RWPE1 (cell line): Measurements from ENCODE around the gene COMT.

Experiments used
- CTCF ChIA-PET: fragments of 350-600 bp; sonication (Branson Sonifier 250); formaldehyde crosslinking; extraction: SDS; loops from one replicate; lab custom pipeline; 2021; lab: Yijun Ruan, JAX
- POLR2A ChIA-PET: fragments of 400-600 bp; formaldehyde crosslinking; extraction: SDS; loops from one replicate; lab custom pipeline; 2020; ENCODE audit warnings: antibody characterized with exemption; ENCODE audit not compliant: low non-redundant PET; lab: Yijun Ruan, JAX
- DNase-seq: peaks from one replicate; pipeline ENCODE4 v3.0.0; 2012; ENCODE audit warnings: low spot score
- H3K27ac ChIP-seq: fragments of 450-650 bp; 2 replicates; pipeline ENCODE4 v1.5.1; 2017
- TF ChIP-seq, protein P1 (sequence below): fragments of 450-650 bp; conservative IDR thresholded peaks from 2 replicates; pipeline ENCODE4 v1.5.1; 2017; ENCODE audit warnings: low read depth, mild to moderate bottlenecking

Gene COMT

GRCh38 chr22:20010307-20011122 is 68.9 kb downstream of the COMT start:
- H3K27ac ChIP-seq = no peak overlapping the region; the same call in 1 of the 2 replicates
- TF ChIP-seq, protein P1, sequence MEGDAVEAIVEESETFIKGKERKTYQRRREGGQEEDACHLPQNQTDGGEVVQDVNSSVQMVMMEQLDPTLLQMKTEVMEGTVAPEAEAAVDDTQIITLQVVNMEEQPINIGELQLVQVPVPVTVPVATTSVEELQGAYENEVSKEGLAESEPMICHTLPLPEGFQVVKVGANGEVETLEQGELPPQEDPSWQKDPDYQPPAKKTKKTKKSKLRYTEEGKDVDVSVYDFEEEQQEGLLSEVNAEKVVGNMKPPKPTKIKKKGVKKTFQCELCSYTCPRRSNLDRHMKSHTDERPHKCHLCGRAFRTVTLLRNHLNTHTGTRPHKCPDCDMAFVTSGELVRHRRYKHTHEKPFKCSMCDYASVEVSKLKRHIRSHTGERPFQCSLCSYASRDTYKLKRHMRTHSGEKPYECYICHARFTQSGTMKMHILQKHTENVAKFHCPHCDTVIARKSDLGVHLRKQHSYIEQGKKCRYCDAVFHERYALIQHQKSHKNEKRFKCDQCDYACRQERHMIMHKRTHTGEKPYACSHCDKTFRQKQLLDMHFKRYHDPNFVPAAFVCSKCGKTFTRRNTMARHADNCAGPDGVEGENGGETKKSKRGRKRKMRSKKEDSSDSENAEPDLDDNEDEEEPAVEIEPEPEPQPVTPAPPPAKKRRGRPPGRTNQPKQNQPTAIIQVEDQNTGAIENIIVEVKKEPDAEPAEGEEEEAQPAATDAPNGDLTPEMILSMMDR = no peak
- no peak for DNase-seq
- CTCF ChIA-PET = no interaction called here
- POLR2A ChIA-PET = no interaction called here

GRCh38 chr22:20011123-20011992 is 69.8 kb downstream of the COMT start:
- no peak for DNase-seq
- TF ChIP-seq, protein P1 = no peak
- CTCF ChIA-PET = no interaction called here
- POLR2A ChIA-PET = no interaction called here
- no peak overlapping the region; the same call in 1 of the 2 replicates for H3K27ac ChIP-seq

- POLR2A ChIA-PET = no interaction called here
- H3K27ac ChIP-seq = peak overlapping the region; percentile 9; the same call in 1 of the 2 replicates
- TF ChIP-seq, protein P1 = no peak
- CTCF ChIA-PET = interaction anchor here (0.6 to 1.5 kb wide), 2 partner anchors 10 to 42 kb away, joined by 3 read pairs; no protein-coding TSS in a partner anchor
- DNase-seq = no peak
Measured at GRCh38 chr22:20011993-20012740, 70.6 kb downstream of the COMT start.

DNA sequence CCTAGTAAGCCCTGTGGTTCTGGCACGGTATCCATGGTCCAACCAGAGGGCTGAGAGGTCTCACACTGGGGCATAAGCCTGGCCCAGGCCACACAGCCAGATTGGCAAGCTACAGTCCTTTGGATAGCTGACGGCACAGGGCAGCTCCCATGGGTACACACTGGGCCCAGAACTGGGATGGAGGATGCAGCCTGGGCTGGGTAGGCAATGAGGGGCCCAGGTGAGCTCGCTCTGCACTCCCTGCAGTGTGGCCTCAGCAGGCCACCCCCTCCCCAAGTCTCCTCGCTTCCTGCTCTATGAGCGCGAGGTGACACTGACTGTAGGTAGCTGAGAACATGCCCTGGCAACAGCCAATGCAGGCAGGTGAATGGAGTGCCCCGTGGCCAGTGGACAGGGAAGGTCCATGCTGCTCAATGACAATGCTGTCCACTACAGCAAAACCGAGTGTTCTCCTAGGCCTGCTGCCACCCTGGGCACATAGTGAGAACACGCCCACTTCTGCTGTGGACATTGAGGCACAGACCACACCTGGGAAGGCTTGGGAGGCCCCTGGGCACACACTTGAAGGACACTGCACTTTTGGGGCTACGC is 71.3 kb downstream of the COMT start:
- TF ChIP-seq, protein P1 = no peak
- DNase-seq = no peak
- H3K27ac ChIP-seq = peak overlapping the region; percentile 9; the same call in 1 of the 2 replicates
- ChIA-PET CTCF (interaction anchor here (0.6 to 1.5 kb wide), 3 partner anchors 10 to 47 kb away, joined by 3 read pairs; no protein-coding TSS in a partner anchor), POLR2A (no interaction called here)

- peak overlapping the region; percentile 9; the same call in 1 of the 2 replicates for H3K27ac ChIP-seq
- ChIA-PET CTCF (interaction anchor here (0.6 to 1.5 kb wide), 3 partner anchors 29 to 48 kb away, joined by 3 read pairs; no protein-coding TSS in a partner anchor), POLR2A (no interaction called here)
- TF ChIP-seq, protein P1 = peak; percentile 71
- DNase-seq = no peak
Measured at GRCh38 chr22:20013382-20013871, 71.9 kb downstream of the COMT start.
